HG02759 (cell line): ENCODE measurements around the gene CHST1.

Experiments
- ATAC-seq: cut with Tn5 transposase; IDR thresholded peaks from one replicate; pipeline ENCODE4 v1.9.1; 2021; ENCODE audit warnings: mild to moderate bottlenecking, moderate library complexity; ENCODE audit not compliant: unreplicated experiment

Gene CHST1

GRCh38 chr11:45675646-45676045 lies 10.2 kb upstream of the CHST1 start:
- ATAC-seq: no peak

- ATAC-seq: no peak
Measured at GRCh38 chr11:45674481-45675190, 9.2 kb upstream of the CHST1 start.

- no peak for ATAC-seq
Measured at GRCh38 chr11:45673441-45673840, 8.0 kb upstream of the CHST1 start.

GRCh38 chr11:45672593-45672992 lies 7.2 kb upstream of the CHST1 start:
- ATAC-seq: no peak

GRCh38 chr11:45671246-45672171 lies 6.1 kb upstream of the CHST1 start:
- ATAC-seq: no peak

GRCh38 chr11:45670386-45671135 lies 5.1 kb upstream of the CHST1 start:
- ATAC-seq: no peak

- ATAC-seq: no peak
Measured at GRCh38 chr11:45669956-45670355, 4.5 kb upstream of the CHST1 start.

- ATAC-seq: no peak
Measured at GRCh38 chr11:45669146-45669545, 3.7 kb upstream of the CHST1 start.

- no peak for ATAC-seq
Measured at GRCh38 chr11:45667929-45668680, 2.7 kb upstream of the CHST1 start.

GRCh38 chr11:45666648-45667642 lies 1.5 kb upstream of the CHST1 start:
- ATAC-seq: no peak

GRCh38 chr11:45665933-45666647 lies 668 bp upstream of the CHST1 start:
- ATAC-seq: no peak

GRCh38 chr11:45664376-45665205 lies 831 bp downstream of the CHST1 start:
- no peak for ATAC-seq

GRCh38 chr11:45663486-45664375 lies 1.7 kb downstream of the CHST1 start:
- ATAC-seq: no peak

GRCh38 chr11:45662665-45663485 lies 2.5 kb downstream of the CHST1 start:
- no peak for ATAC-seq

GRCh38 chr11:45662096-45662664 lies 3.2 kb downstream of the CHST1 start:
- ATAC-seq: no peak
